ENCODE data around the gene SIGLEC9. TPM values are rescaled to one million over a fixed set of nuclear protein-coding genes. Genes with fewer than 3 reads are reported as not detected.

SIGLEC9 gene
- polyA plus RNA-seq, 4 donors, result 0.81 to 3.4 (median 1.0) TPM

DNA sequence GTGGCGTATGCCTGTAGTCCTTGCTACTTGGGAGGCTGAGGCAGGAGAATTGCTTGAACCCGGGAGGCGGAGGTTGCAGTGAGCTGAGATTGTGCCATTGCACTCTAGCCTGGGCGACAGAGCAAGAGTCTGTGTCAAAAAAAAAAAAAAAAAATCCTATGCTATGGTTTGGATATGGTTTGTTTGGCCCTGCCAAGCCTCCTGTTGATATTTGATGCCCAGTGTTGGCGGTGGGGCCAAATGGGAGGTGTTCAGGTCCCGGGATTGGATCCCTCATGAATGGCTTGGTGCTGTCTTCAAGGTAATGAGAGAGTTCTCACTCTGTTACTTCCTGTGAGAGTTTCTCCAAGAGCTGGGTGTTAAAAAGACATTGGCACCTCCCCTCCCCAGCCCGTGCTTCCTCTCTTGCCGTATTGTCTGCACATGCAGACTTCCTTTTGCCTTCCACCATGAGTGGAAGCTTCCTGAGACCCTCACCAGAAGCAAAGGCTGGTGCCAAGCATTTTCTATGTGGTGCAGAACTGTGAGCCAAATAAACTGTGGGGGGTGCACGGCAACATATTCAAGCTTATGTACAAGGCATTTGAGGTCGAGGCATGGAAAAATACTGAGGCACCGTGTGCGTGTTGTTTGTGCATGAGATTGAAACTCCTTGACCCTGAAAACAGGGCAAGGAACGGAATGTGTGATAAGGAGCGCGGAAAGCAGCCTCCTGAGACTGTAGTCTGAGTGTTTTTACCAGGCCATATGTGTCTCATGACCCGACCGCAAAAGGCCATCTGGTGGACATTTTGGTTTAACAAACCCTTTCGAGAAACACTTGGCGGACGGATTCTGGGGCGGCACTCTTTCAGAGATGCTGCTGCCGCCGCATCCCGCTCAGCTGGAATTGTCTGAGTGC lies 7.3 kb downstream of the SIGLEC9 start:
- Histone ChIP-seq H3K4me3 (ENCODE audit: low read depth in 1 of 3, low read length in 3 of 3) (no peak overlapping the region), H3K27ac (ENCODE audit: low read depth in 1 of 3, low read length in 2 of 3) (peak overlapping the region in 2 of 3 donors; percentile 28 to 56), H3K4me1 (ENCODE audit: control insufficient read depth in 3 of 3, insufficient read depth in 2 of 3, low read depth in 1 of 3, low read length in 2 of 3) (peaks cover 0 to 7% (median 0%) of the 10 kb centered on the region in 3 donors), H3K36me3 (ENCODE audit: control insufficient read depth in 3 of 3, insufficient read depth in 2 of 3, low read depth in 1 of 3, low read length in 3 of 3) (no peaks in the 10 kb centered on the region), H3K9me3 (ENCODE audit: control insufficient read depth in 2 of 2, insufficient read depth in 1 of 2, low read depth in 1 of 2, low read length in 1 of 2) (no peaks in the 10 kb centered on the region), H3K27me3 (ENCODE audit: control insufficient read depth in 3 of 3, insufficient read depth in 3 of 3, low read length in 3 of 3) (no peaks in the 10 kb centered on the region)
- 43 to 59% (median 53%) methylated on average over 24 of the region's 24 CpGs for WGBS, 3 donors
- no peak for FAIRE-seq
- DNase-seq, result peak; percentile 6 to 41

GRCh38 chr19:51135004-51135403 lies 10.3 kb downstream of the SIGLEC9 start:
- FAIRE-seq, result no peak
- H3K27me3 ChIP-seq (ENCODE audit: control insufficient read depth in 3 of 3, insufficient read depth in 3 of 3, low read length in 3 of 3), result no peaks in the 10 kb centered on the region
- no peak overlapping the region for H3K4me3 ChIP-seq (ENCODE audit: low read depth in 1 of 3, low read length in 3 of 3)
- no peak overlapping the region for H3K27ac ChIP-seq (ENCODE audit: low read depth in 1 of 3, low read length in 2 of 3)
- peaks cover 0 to 4% (median 0%) of the 10 kb centered on the region in 3 donors for H3K4me1 ChIP-seq (ENCODE audit: control insufficient read depth in 3 of 3, insufficient read depth in 2 of 3, low read depth in 1 of 3, low read length in 2 of 3)
- no peaks in the 10 kb centered on the region for H3K9me3 ChIP-seq (ENCODE audit: control insufficient read depth in 2 of 2, insufficient read depth in 1 of 2, low read depth in 1 of 2, low read length in 1 of 2)
- no peaks in the 10 kb centered on the region for H3K36me3 ChIP-seq (ENCODE audit: control insufficient read depth in 3 of 3, insufficient read depth in 2 of 3, low read depth in 1 of 3, low read length in 3 of 3)
- 73 to 79% (median 74%) methylated on average over 5 of the region's 5 CpGs for WGBS, 3 donors
- no peak for DNase-seq

DNA sequence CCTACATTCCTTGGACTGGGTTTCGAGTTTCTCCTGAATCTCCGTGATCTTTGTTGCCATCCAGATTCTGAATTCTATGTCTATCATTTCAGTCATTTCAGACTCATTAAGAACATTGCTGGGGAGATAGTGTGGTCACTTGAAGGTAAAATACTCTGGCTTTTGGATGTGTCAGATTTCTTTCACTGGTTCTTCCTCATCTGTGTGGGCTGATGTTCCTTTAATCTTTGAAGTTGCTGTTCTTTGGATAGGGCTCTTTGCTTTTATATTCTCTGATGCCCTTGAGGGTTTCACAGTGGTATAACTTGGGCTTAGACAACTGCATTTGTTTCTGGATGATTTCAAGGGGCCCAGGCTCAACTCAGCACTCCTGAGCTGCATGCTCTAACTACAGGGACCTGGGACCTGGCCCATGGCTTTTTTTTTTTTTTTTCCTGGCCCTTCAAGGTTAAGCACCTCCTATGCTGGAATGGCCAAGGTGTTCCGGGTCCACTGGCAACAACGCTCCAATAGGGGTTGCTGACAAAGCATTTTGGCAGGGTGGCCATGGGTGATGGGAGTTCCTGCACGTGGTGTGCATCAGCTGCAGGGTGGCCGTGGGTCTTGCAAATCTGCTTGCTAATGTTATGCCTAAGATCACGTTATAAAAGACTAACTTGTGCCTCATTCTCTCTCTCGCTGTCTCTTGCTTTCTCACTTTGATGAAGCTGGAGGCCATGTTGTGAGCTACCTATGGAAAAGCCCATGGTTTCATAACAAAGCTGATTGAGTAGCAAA lies 11.5 kb downstream of the SIGLEC9 start:
- FAIRE-seq (no peak), DNase-seq (no peak)
- Histone ChIP-seq H3K4me3 (ENCODE audit: low read depth in 1 of 3, low read length in 3 of 3) (no peak overlapping the region), H3K36me3 (ENCODE audit: control insufficient read depth in 3 of 3, insufficient read depth in 2 of 3, low read depth in 1 of 3, low read length in 3 of 3) (no peaks in the 10 kb centered on the region), H3K9me3 (ENCODE audit: control insufficient read depth in 2 of 2, insufficient read depth in 1 of 2, low read depth in 1 of 2, low read length in 1 of 2) (no peaks in the 10 kb centered on the region), H3K27ac (ENCODE audit: low read depth in 1 of 3, low read length in 2 of 3) (no peak overlapping the region), H3K4me1 (ENCODE audit: control insufficient read depth in 3 of 3, insufficient read depth in 2 of 3, low read depth in 1 of 3, low read length in 2 of 3) (peaks cover 0 to 4% (median 0%) of the 10 kb centered on the region in 3 donors), H3K27me3 (ENCODE audit: control insufficient read depth in 3 of 3, insufficient read depth in 3 of 3, low read length in 3 of 3) (no peaks in the 10 kb centered on the region)
- WGBS, 3 donors, result 72 to 80% (median 73%) methylated on average over 8 of the region's 8 CpGs

- H3K4me1 ChIP-seq (ENCODE audit: control insufficient read depth in 3 of 3, insufficient read depth in 2 of 3, low read depth in 1 of 3, low read length in 2 of 3), result peaks cover 0 to 2% (median 0%) of the 10 kb centered on the region in 3 donors
- H3K4me3 ChIP-seq (ENCODE audit: low read depth in 1 of 3, low read length in 3 of 3), result no peak overlapping the region
- WGBS, 3 donors, result 60 to 71% (median 63%) methylated on average over 12 of the region's 12 CpGs
- no peaks in the 10 kb centered on the region for H3K27me3 ChIP-seq (ENCODE audit: control insufficient read depth in 3 of 3, insufficient read depth in 3 of 3, low read length in 3 of 3)
- DNase-seq (no peak), FAIRE-seq (no peak)
- no peaks in the 10 kb centered on the region for H3K36me3 ChIP-seq (ENCODE audit: control insufficient read depth in 3 of 3, insufficient read depth in 2 of 3, low read depth in 1 of 3, low read length in 3 of 3)
- no peaks in the 10 kb centered on the region for H3K9me3 ChIP-seq (ENCODE audit: control insufficient read depth in 2 of 2, insufficient read depth in 1 of 2, low read depth in 1 of 2, low read length in 1 of 2)
- H3K27ac ChIP-seq (ENCODE audit: low read depth in 1 of 3, low read length in 2 of 3), result peak overlapping the region in 1 of 3 donors; percentile 71
Observed at GRCh38 chr19:51136851-51137551, 12.3 kb downstream of the SIGLEC9 start.

- H3K27ac ChIP-seq (ENCODE audit: low read depth in 1 of 3, low read length in 2 of 3), result peak overlapping the region in 1 of 3 donors; percentile 35
- no peak for DNase-seq
- H3K9me3 ChIP-seq (ENCODE audit: control insufficient read depth in 2 of 2, insufficient read depth in 1 of 2, low read depth in 1 of 2, low read length in 1 of 2), result no peaks in the 10 kb centered on the region
- no peaks in the 10 kb centered on the region for H3K36me3 ChIP-seq (ENCODE audit: control insufficient read depth in 3 of 3, insufficient read depth in 2 of 3, low read depth in 1 of 3, low read length in 3 of 3)
- no peak for FAIRE-seq
- H3K4me1 ChIP-seq (ENCODE audit: control insufficient read depth in 3 of 3, insufficient read depth in 2 of 3, low read depth in 1 of 3, low read length in 2 of 3), result no peaks in the 10 kb centered on the region
- H3K27me3 ChIP-seq (ENCODE audit: control insufficient read depth in 3 of 3, insufficient read depth in 3 of 3, low read length in 3 of 3), result no peaks in the 10 kb centered on the region
- WGBS, 3 donors, result 62 to 77% (median 68%) methylated on average over 9 of the region's 9 CpGs
- H3K4me3 ChIP-seq (ENCODE audit: low read depth in 1 of 3, low read length in 3 of 3), result no peak overlapping the region
Observed at GRCh38 chr19:51137792-51138425, 13.2 kb downstream of the SIGLEC9 start.

- no peak for FAIRE-seq
- H3K27me3 ChIP-seq (ENCODE audit: control insufficient read depth in 3 of 3, insufficient read depth in 3 of 3, low read length in 3 of 3), result no peaks in the 10 kb centered on the region
- H3K27ac ChIP-seq (ENCODE audit: low read depth in 1 of 3, low read length in 2 of 3), result peak overlapping the region in 1 of 3 donors; percentile 46
- WGBS, 3 donors, result 56 to 66% (median 58%) methylated on average over 6 of the region's 6 CpGs
- no peaks in the 10 kb centered on the region for H3K9me3 ChIP-seq (ENCODE audit: control insufficient read depth in 2 of 2, insufficient read depth in 1 of 2, low read depth in 1 of 2, low read length in 1 of 2)
- no peak for DNase-seq
- no peaks in the 10 kb centered on the region for H3K36me3 ChIP-seq (ENCODE audit: control insufficient read depth in 3 of 3, insufficient read depth in 2 of 3, low read depth in 1 of 3, low read length in 3 of 3)
- no peaks in the 10 kb centered on the region for H3K4me1 ChIP-seq (ENCODE audit: control insufficient read depth in 3 of 3, insufficient read depth in 2 of 3, low read depth in 1 of 3, low read length in 2 of 3)
- no peak overlapping the region for H3K4me3 ChIP-seq (ENCODE audit: low read depth in 1 of 3, low read length in 3 of 3)
Observed at GRCh38 chr19:51138549-51138979, 13.9 kb downstream of the SIGLEC9 start.

DNA sequence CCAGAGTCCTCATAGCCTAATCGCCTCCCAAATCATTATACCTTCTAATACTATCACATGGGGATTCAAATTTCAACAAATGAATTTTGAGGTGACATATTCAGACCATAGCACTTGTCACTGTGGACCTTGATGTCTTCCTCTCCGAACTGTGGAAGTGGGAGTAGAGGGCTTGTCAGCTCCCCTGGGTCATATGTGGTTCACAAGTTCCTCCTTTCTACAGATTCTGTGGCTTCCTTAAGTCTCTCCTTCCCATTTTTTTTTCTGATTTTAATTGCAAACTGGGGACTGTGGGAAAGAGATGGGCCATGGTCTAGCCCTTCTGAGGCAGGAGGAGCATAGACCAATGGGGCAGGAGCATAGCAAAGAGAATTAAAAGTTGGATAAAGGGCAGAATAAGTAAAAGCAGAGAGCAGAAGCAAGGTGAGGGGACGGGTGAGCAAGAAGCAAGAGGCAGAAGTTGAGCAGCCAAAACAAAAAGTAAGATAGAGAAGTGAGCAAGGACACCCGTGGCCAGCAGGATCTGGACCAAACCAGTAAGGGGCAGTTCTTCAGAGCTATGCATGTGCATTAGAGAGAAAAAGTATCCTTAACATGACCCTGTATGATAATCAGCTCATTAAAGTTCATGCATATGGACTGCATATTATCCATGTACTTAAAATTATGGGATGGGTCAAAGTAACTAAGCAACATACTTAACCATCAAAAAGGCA lies 14.8 kb downstream of the SIGLEC9 start:
- Histone ChIP-seq H3K36me3 (ENCODE audit: control insufficient read depth in 3 of 3, insufficient read depth in 2 of 3, low read depth in 1 of 3, low read length in 3 of 3) (no peaks in the 10 kb centered on the region), H3K27me3 (ENCODE audit: control insufficient read depth in 3 of 3, insufficient read depth in 3 of 3, low read length in 3 of 3) (no peaks in the 10 kb centered on the region), H3K4me1 (ENCODE audit: control insufficient read depth in 3 of 3, insufficient read depth in 2 of 3, low read depth in 1 of 3, low read length in 2 of 3) (no peaks in the 10 kb centered on the region), H3K27ac (ENCODE audit: low read depth in 1 of 3, low read length in 2 of 3) (peak overlapping the region in 1 of 3 donors; percentile 46), H3K9me3 (ENCODE audit: control insufficient read depth in 2 of 2, insufficient read depth in 1 of 2, low read depth in 1 of 2, low read length in 1 of 2) (no peaks in the 10 kb centered on the region), H3K4me3 (ENCODE audit: low read depth in 1 of 3, low read length in 3 of 3) (no peak overlapping the region)
- DNase-seq, result no peak
- 44 to 64% (median 62%) methylated on average over 4 of the region's 4 CpGs for WGBS, 3 donors
- FAIRE-seq, result no peak

Measured in small intestine (tissue), 7 donors.